WI38 (cell line): ENCODE measurements around the gene ZNF655.
"Not testable (repeated sequence)": the region's sequence is repeated elsewhere in the genome, so short reads cannot be mapped to it uniquely, and the experiment has no call there.

ENCODE experiments used
- H3K4me3 ChIP-seq: 2 replicates; pipeline ENCODE4 v1.5.1; 2011; ENCODE audit warnings: low read depth, mild to moderate bottlenecking, control low read depth, low read length
- TF ChIP-seq, protein P1 (sequence below): IDR thresholded peaks from 2 replicates; pipeline ENCODE4 v1.5.1; 2012; ENCODE audit warnings: low read depth, mild to moderate bottlenecking, control low read depth, low read length

ZNF655 gene

DNA sequence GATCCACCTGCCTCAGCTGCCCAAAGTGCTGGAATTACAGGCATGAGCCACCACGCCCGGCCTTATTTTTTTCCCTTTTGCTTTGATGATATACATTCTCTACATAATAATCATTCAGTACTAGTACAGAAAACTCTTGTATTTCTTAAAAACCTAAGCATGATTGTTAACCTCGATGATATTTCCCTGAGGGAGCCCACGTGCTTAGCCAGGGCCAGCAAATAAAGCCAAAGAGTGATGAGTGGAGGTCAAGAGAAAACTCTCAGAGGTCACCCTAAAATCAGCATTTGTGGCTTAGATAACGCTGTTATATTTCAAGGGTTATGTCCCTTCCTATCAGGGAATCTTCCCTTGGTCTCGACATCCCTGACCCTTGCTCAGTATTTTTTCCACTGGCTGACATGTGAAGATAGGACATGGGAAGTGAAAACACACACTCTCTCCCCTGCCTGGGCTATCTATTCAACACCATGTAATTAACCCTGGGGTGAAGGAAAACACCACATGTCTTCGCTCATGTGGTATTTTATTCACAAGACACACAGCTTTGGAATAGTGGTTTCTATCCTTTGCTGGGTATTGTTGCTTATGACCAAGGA lies 19.1 kb upstream of the ZNF655 start:
- no peak overlapping the region for H3K4me3 ChIP-seq
- TF ChIP-seq, protein P1, sequence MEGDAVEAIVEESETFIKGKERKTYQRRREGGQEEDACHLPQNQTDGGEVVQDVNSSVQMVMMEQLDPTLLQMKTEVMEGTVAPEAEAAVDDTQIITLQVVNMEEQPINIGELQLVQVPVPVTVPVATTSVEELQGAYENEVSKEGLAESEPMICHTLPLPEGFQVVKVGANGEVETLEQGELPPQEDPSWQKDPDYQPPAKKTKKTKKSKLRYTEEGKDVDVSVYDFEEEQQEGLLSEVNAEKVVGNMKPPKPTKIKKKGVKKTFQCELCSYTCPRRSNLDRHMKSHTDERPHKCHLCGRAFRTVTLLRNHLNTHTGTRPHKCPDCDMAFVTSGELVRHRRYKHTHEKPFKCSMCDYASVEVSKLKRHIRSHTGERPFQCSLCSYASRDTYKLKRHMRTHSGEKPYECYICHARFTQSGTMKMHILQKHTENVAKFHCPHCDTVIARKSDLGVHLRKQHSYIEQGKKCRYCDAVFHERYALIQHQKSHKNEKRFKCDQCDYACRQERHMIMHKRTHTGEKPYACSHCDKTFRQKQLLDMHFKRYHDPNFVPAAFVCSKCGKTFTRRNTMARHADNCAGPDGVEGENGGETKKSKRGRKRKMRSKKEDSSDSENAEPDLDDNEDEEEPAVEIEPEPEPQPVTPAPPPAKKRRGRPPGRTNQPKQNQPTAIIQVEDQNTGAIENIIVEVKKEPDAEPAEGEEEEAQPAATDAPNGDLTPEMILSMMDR = no peak

DNA sequence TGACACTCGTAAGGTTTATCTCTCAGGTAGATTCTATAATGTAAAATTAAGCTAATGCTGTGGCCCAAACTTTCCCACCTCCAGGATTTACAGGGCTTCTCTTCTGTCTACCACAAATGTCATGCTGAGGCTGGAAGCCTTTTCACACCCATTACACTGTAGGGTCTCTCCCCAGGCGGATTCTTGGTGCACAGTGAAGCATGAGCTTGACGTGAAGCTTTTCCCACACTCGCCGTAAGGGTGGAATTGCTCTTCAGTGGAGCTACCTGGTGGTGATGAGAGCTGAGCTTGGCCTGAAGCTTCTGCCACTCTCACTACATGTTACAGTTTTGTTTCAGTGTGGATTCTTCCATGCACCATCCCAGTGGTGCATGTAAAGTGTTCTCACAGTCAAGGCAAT lies 17.9 kb upstream of the ZNF655 start:
- TF ChIP-seq, protein P1 = no peak

DNA sequence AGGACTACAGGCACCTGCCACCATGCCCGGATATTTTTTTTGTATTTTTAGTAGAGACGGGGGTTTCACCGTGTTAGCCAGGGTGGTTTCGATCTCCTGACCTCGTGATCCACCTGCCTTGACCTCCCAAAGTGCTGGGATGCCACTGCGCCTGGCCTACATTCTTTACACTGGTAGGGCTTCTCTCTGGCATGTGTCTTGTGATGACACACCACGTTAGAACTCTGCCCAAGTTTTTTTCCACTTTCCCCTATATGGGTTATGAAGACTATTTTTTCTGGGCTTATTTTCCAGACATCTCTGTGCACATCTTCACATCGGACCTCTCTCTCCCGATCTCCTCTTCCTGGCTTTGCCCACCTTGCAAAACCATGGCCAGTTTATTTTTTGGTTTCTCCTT lies 17.2 kb upstream of the ZNF655 start:
- no peak overlapping the region for H3K4me3 ChIP-seq
- TF ChIP-seq, protein P1 = no peak

More for the DNA sequence above, 17.9 kb upstream of the ZNF655 start:
- H3K4me3 ChIP-seq = no peak overlapping the region

- TF ChIP-seq, protein P1 = no peak
- no peak overlapping the region for H3K4me3 ChIP-seq
Observed at GRCh38 chr7:99543081-99543671, 15.3 kb upstream of the ZNF655 start.

DNA sequence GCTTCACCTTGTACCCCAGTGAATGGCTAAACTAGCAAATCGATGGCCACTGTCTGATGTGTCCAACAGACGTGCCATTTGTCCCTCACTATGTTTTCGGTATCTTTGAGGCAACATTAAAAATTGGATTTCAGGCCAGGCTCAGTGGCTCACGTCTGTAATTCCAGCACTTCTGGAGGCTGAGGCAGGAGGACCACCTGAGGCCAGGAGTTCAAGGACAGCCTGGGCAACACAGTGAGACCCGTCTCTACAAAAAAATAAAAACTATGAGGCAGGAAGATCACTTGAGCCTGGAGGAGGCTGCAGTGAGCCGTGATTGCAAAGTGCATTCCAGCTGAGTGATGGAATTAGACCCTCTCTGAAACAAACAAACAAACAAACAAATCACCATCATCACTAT lies 14.5 kb upstream of the ZNF655 start:
- H3K4me3 ChIP-seq = no peak overlapping the region
- TF ChIP-seq, protein P1 = no peak

DNA sequence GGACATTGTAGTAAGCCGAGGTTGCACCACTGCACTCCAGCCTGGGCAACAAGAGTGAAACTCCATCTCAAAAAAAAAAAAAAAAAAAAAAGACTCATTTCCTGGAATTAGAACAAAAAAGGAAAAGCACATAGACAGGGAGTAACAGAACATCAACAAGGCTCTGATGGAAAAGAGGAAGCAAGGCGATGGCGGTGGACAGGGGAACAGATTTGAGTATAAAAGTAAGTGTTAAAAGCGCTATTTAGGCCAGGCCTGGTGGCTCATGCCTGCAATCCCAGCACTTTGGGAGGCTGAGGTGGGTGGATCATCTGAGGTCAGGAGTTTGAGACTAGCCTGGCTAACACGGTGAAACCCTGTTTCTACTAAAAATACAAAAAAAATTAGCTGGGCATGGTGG lies 13.1 kb upstream of the ZNF655 start:
- not testable (repeated sequence) for H3K4me3 ChIP-seq

- not testable (repeated sequence) for H3K4me3 ChIP-seq
Observed at GRCh38 chr7:99549545-99549944, 8.9 kb upstream of the ZNF655 start.

- TF ChIP-seq, protein P1 = no peak
- H3K4me3 ChIP-seq = peak overlapping the region; percentile 98
Observed at GRCh38 chr7:99551334-99551733, 7.1 kb upstream of the ZNF655 start.
